SK-N-SH (cell line): ENCODE data around the gene UBAC2. TPM values are rescaled to one million over a fixed set of nuclear protein-coding genes. Genes with fewer than 3 reads are reported as not detected.

Experiments
- CTCF ChIA-PET: fragments of 300-600, 350-600 bp; formaldehyde crosslinking; extraction: SDS; loops from one replicate; lab custom pipeline; 2021; lab: Yijun Ruan, JAX
- POLR2A ChIA-PET: fragments of 350-600 bp; sonication (Branson Sonifier 250); formaldehyde crosslinking; extraction: SDS; loops from one replicate; lab custom pipeline; 2020; ENCODE audit warnings: antibody characterized with exemption, inconsistent platforms; lab: Yijun Ruan, JAX
- DNase-seq: peaks from one replicate; pipeline ENCODE4 v3.0.0; 2012
- H2AFZ ChIP-seq: fragments of 200-600 bp; sonication (generic); 2 replicates; pipeline ENCODE4 v1.8.1; 2016; ENCODE audit warnings: antibody characterized with exemption, mild to moderate bottlenecking, low read depth
- H3F3A ChIP-seq: fragments of 200-600 bp; sonication (generic); replicated peaks from 2 replicates; pipeline ENCODE3; 2016; ENCODE audit warnings: antibody characterized with exemption, mild to moderate bottlenecking; ENCODE audit not compliant: insufficient read depth
- H3K27ac ChIP-seq, 2 experiments: fragments of 200-500 bp in 1 of 2; fragments of 200-600 bp in 1 of 2; sonication (Bioruptor generic) in 1 of 2; sonication (generic), shearing (Covaris generic) in 1 of 2; 2 replicates each; pipeline versions ENCODE4 v1.5.1 to v1.6.1; 2014 to 2016; ENCODE audit warnings: low read depth in 2 of 2, inconsistent platforms in 1 of 2, low read length in 1 of 2, mild to moderate bottlenecking in 1 of 2, mixed read lengths in 1 of 2
- H3K27me3 ChIP-seq: fragments of 200-600 bp; sonication (generic), shearing (Covaris generic); 2 replicates; pipeline ENCODE4 v1.6.1; 2016; ENCODE audit warnings: mixed run types; ENCODE audit not compliant: insufficient read depth
- H3K36me3 ChIP-seq, 2 experiments: fragments of 200-500 bp in 1 of 2; fragments of 200-600 bp in 1 of 2; sonication (Bioruptor generic) in 1 of 2; sonication (generic) in 1 of 2; replicated peaks in 1 of 2; 2 replicates each; pipeline versions ENCODE3 to v1.5.1; 2014 to 2016; ENCODE audit warnings: low read length in 1 of 2, mild to moderate bottlenecking in 1 of 2; ENCODE audit not compliant: insufficient read depth in 2 of 2, control insufficient read depth in 1 of 2
- H3K4me1 ChIP-seq, 2 experiments: fragments of 200-500 bp in 1 of 2; fragments of 200-600 bp in 1 of 2; sonication (Bioruptor generic) in 1 of 2; sonication (generic), shearing (Covaris generic) in 1 of 2; 2 replicates each; pipeline versions ENCODE4 v1.5.1 to v1.6.1; 2014 to 2016; ENCODE audit warnings: low read depth in 1 of 2, low read length in 1 of 2, mixed run types in 1 of 2; ENCODE audit not compliant: insufficient read depth in 2 of 2, control insufficient read depth in 1 of 2
- H3K4me2 ChIP-seq: fragments of 200-600 bp; sonication (generic), shearing (Covaris generic); 2 replicates; pipeline ENCODE4 v1.6.1; 2017; ENCODE audit warnings: mixed run types
- H3K4me3 ChIP-seq, 2 experiments: fragments of 200-500 bp in 1 of 2; fragments of 200-600 bp in 1 of 2; sonication (Bioruptor generic) in 1 of 2; sonication (generic), shearing (Covaris generic) in 1 of 2; 2 replicates each; pipeline versions ENCODE4 v1.5.1 to v1.8.1; 2014 to 2016; ENCODE audit warnings: low read depth in 2 of 2, inconsistent platforms in 1 of 2, low read length in 1 of 2, mild to moderate bottlenecking in 1 of 2, mixed read lengths in 1 of 2, moderate library complexity in 1 of 2
- H3K79me2 ChIP-seq: fragments of 200-600 bp; sonication (generic); 2 replicates; pipeline ENCODE4 v1.8.1; 2017; ENCODE audit warnings: mild to moderate bottlenecking; ENCODE audit not compliant: insufficient read depth
- H3K9ac ChIP-seq: fragments of 200-600 bp; sonication (generic); 2 replicates; pipeline ENCODE4 v1.6.1; 2017; ENCODE audit warnings: mixed run types
- H3K9me2 ChIP-seq: fragments of 200-600 bp; sonication (generic); 2 replicates; pipeline ENCODE4 v1.6.1; 2017; ENCODE audit warnings: mixed run types
- H3K9me3 ChIP-seq: fragments of 200-600 bp; sonication (generic); 2 replicates; pipeline ENCODE4 v1.6.1; 2017; ENCODE audit warnings: mixed run types, mild to moderate bottlenecking, moderate library complexity
- H4K20me1 ChIP-seq: fragments of 200-600 bp; sonication (generic); 2 replicates; pipeline ENCODE4 v1.6.1; 2017; ENCODE audit warnings: mild to moderate bottlenecking, mixed run types; ENCODE audit not compliant: insufficient read depth
- CHD2 ChIP-seq: fragments of 150-350 bp; IDR thresholded peaks from 2 replicates; pipeline ENCODE4 v1.6.1; 2018; ENCODE audit warnings: low read length; ENCODE audit not compliant: partially characterized antibody
- CTCF ChIP-seq: fragments of 200-600 bp; sonication (generic); IDR thresholded peaks from 2 replicates; pipeline ENCODE4 v1.6.1; 2017; ENCODE audit warnings: antibody characterized with exemption, mild to moderate bottlenecking, moderate library complexity
- ELF1 ChIP-seq: IDR thresholded peaks from 2 replicates; pipeline ENCODE4 v1.4.0; 2012
- FOXM1 ChIP-seq: IDR thresholded peaks from 2 replicates; pipeline ENCODE4 v1.4.0; 2012; ENCODE audit warnings: low read depth, mild to moderate bottlenecking
- GATA2 ChIP-seq: sonication (generic); formaldehyde crosslinking; IDR thresholded peaks from 2 replicates; pipeline ENCODE4 v1.5.0; 2020; ENCODE audit warnings: mild to moderate bottlenecking, missing genetic modification reagents
- NFIC ChIP-seq: IDR thresholded peaks from 2 replicates; pipeline ENCODE4 v1.4.0; 2012; ENCODE audit warnings: borderline replicate concordance
- NRF1 ChIP-seq: IDR thresholded peaks from 2 replicates; pipeline ENCODE4 v1.6.1; 2012; ENCODE audit warnings: low read depth, mild to moderate bottlenecking, low read length
- RCOR1 ChIP-seq: fragments of 150-350 bp; IDR thresholded peaks from 2 replicates; pipeline ENCODE4 v1.6.1; 2017; ENCODE audit warnings: antibody characterized with exemption, low read length
- REST ChIP-seq: IDR thresholded peaks from 2 replicates; pipeline ENCODE4 v1.6.1; 2012; ENCODE audit warnings: mild to moderate bottlenecking, low read depth, low read length, moderate library complexity
- RFX5 ChIP-seq: IDR thresholded peaks from 2 replicates; pipeline ENCODE4 v1.6.1; 2012; ENCODE audit warnings: mild to moderate bottlenecking, improper control_type of control experiment, low read length
- RXRA ChIP-seq: IDR thresholded peaks from 2 replicates; pipeline ENCODE4 v1.4.0; 2012; ENCODE audit warnings: low read depth, mild to moderate bottlenecking, borderline replicate concordance
- SMC3 ChIP-seq: IDR thresholded peaks from 2 replicates; pipeline ENCODE4 v1.6.1; 2012; ENCODE audit warnings: low read depth, low read length, improper control_type of control experiment
- TCF12 ChIP-seq: IDR thresholded peaks from 2 replicates; pipeline ENCODE4 v1.4.0; 2012
- USF1 ChIP-seq: IDR thresholded peaks from 2 replicates; pipeline ENCODE4 v1.4.0; 2012; ENCODE audit warnings: low read depth, borderline replicate concordance
- YY1 ChIP-seq: IDR thresholded peaks from 2 replicates; pipeline ENCODE4 v1.4.0; 2012; ENCODE audit warnings: low read depth, mild to moderate bottlenecking
- WGBS: methylation state at CpG from one replicate; pipeline ENCODE4 v1.1.6; 2017; ENCODE audit warnings: low lambda C conversion rate; 5-methylcytosine and 5-hydroxymethylcytosine counted together
- polyA plus RNA-seq, 3 experiments: library from polyadenylated mRNA; depleted of rRNA; stranded (reverse); fragments of >200 nt; gene quantifications; 2 replicates each; pipeline ENCODE4 v1.2.3, GENCODE V29; 2012
- TF ChIP-seq, protein P1 (sequence below): fragments of 150-350 bp; IDR thresholded peaks from 2 replicates; pipeline ENCODE4 v1.6.1; 2017; ENCODE audit warnings: antibody characterized with exemption, low read length, low read depth, borderline replicate concordance

UBAC2 gene
- polyA plus RNA-seq, 1 of the 3 experiments (the other 2 are of a cell fraction): 79.0 TPM

- POLR2A ChIA-PET: no interaction called here
- WGBS: 91% methylated on average over 11 of the region's 12 CpGs
- H4K20me1 ChIP-seq: no peaks in the 10 kb centered on the region
- CTCF ChIA-PET: interaction anchor here (1.4 to 1.8 kb wide), 2 partner anchors 9 to 14 kb away, joined by 4 to 8 read pairs; no protein-coding TSS in a partner anchor
- no peaks in the 10 kb centered on the region for H3K79me2 ChIP-seq
- H3K9ac ChIP-seq: no peak overlapping the region
- H3K27me3 ChIP-seq: no peaks in the 10 kb centered on the region
- H3K4me3 ChIP-seq: no peak overlapping the region
- DNase-seq: no peak
- no peaks in the 10 kb centered on the region for H3K4me1 ChIP-seq
- H3K9me2 ChIP-seq: no peaks in the 10 kb centered on the region
- no peak overlapping the region for H3K4me2 ChIP-seq
- no peaks in the 10 kb centered on the region for H3K9me3 ChIP-seq
- TF ChIP-seq RXRA (no peak), FOXM1 (no peak), CTCF (no peak), TCF12 (no peak), NFIC (no peak)
- H3K36me3 ChIP-seq: no peaks in the 10 kb centered on the region
- no peak overlapping the region for H2AFZ ChIP-seq
- no peak overlapping the region for H3K27ac ChIP-seq
- H3F3A ChIP-seq: no peaks in the 10 kb centered on the region
These were observed 10.3 kb upstream of the UBAC2 start for GRCh38 chr13:99190147-99190985.

GRCh38 chr13:99191336-99191899, 9.2 kb upstream of the UBAC2 start:
- POLR2A ChIA-PET: no interaction called here
- CTCF ChIA-PET: interaction anchor here (0.9 to 1.8 kb wide), 3 partner anchors 10 to 15 kb away, joined by 3 to 8 read pairs (median 3); no protein-coding TSS in a partner anchor
- no peak overlapping the region for H3K27ac ChIP-seq
- TF ChIP-seq GATA2 (CRISPR knock-in tag) (no peak), SMC3 (no peak), RFX5 (no peak), NRF1 (no peak), REST (no peak), RCOR1 (no peak), CTCF (no peak), CHD2 (no peak), USF1 (no peak), YY1 (no peak), ELF1 (no peak)
- TF ChIP-seq, protein P1, sequence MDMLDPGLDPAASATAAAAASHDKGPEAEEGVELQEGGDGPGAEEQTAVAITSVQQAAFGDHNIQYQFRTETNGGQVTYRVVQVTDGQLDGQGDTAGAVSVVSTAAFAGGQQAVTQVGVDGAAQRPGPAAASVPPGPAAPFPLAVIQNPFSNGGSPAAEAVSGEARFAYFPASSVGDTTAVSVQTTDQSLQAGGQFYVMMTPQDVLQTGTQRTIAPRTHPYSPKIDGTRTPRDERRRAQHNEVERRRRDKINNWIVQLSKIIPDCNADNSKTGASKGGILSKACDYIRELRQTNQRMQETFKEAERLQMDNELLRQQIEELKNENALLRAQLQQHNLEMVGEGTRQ: no peak

More at GRCh38 chr13:99191336-99191899, 9.2 kb upstream of the UBAC2 start:
- Histone ChIP-seq H3F3A (no peaks in the 10 kb centered on the region), H4K20me1 (no peaks in the 10 kb centered on the region), H3K4me1 (no peaks in the 10 kb centered on the region), H3K4me3 (no peak overlapping the region), H2AFZ (no peak overlapping the region), H3K36me3 (no peaks in the 10 kb centered on the region), H3K27me3 (no peaks in the 10 kb centered on the region), H3K4me2 (peak overlapping the region; percentile 47; the same call in 1 of the 2 replicates), H3K9me3 (no peaks in the 10 kb centered on the region), H3K79me2 (no peaks in the 10 kb centered on the region), H3K9ac (no peak overlapping the region), H3K9me2 (no peaks in the 10 kb centered on the region)
- 30% methylated on average over 3 of the region's 3 CpGs for WGBS
- DNase-seq: no peak
